ENCODE measurements around the gene SCAMP4. TPM values are rescaled to one million over a fixed set of nuclear protein-coding genes. Genes with fewer than 3 reads are reported as not detected.
A peak's percentile ranks its signal among the peaks of the same experiment; 100 is the strongest.

The SCAMP4 gene
- total RNA-seq, 1 experiment from 2014 or later, result 81.3 TPM

DNA sequence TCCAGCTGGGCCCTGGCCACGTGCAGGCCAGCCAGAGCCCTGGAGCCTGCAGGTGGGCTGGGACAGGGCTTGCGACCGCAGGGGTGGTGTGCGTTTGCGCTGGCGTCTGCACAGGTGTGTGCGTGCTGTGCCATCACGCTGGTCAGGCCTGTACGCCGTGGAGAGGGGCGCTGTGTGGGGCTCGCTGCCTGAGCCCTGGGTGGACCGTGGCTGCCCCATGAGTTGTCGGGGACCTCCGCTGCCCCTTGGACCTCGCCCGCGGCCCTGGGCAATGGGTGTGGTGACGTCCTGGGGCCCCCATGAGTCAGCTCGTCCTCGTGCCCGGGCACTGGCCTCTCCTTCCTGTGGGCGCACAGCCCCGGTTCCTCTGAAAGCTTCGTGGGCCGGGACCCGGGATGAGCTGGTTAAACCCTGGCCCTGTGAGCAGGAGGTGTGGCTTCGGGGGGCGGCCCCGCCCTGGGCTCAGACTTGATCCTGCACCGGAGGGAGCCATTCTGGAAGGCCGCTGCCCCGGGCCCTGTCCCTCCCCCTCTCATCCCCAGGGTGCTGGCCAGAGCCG, 42.5 kb downstream of the SCAMP4 start:
- TF ChIP-seq, protein P1, sequence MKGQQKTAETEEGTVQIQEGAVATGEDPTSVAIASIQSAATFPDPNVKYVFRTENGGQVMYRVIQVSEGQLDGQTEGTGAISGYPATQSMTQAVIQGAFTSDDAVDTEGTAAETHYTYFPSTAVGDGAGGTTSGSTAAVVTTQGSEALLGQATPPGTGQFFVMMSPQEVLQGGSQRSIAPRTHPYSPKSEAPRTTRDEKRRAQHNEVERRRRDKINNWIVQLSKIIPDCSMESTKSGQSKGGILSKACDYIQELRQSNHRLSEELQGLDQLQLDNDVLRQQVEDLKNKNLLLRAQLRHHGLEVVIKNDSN (CRISPR knock-in tag; IDR thresholded peaks at IDR 0.05), result no peak
- TF ChIP-seq NFATC4 (CRISPR knock-in tag; IDR thresholded peaks at IDR 0.05) (no peak), ZSCAN18 (CRISPR knock-in tag; IDR thresholded peaks at IDR 0.05) (no peak), TEAD1 (CRISPR knock-in tag; IDR thresholded peaks at IDR 0.05) (no peak), NFYB (CRISPR knock-in tag; conservative IDR thresholded peaks at IDR 0.05; ENCODE audit: low read depth) (no peak), RELA (CRISPR knock-in tag; IDR thresholded peaks at IDR 0.05; ENCODE audit: borderline replicate concordance) (no peak), ATF6 (CRISPR knock-in tag; IDR thresholded peaks at IDR 0.05) (no peak), ZNF121 (CRISPR knock-in tag; IDR thresholded peaks at IDR 0.05) (no peak), ZBTB21 (CRISPR knock-in tag; IDR thresholded peaks at IDR 0.05; ENCODE audit: borderline replicate concordance) (no peak), FOXP1 (CRISPR knock-in tag; IDR thresholded peaks at IDR 0.05; ENCODE audit: borderline replicate concordance) (no peak)
- TF ChIP-seq, protein P2, sequence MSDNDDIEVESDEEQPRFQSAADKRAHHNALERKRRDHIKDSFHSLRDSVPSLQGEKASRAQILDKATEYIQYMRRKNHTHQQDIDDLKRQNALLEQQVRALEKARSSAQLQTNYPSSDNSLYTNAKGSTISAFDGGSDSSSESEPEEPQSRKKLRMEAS (CRISPR knock-in tag; IDR thresholded peaks at IDR 0.05), result no peak
- ChIA-PET POLR2A (no interaction called here), CTCF (interaction anchor here (0.7 kb wide), 1 partner anchor 94 kb away, joined by 3 read pairs; no protein-coding TSS in a partner anchor)
- DNase-seq (ENCODE audit: low spot score) (peak; percentile 62), ATAC-seq (peak; percentile 50)
- H3K4me1 Mint-ChIP-seq, result peaks cover 15% of the 10 kb centered on the region
- no peaks in the 10 kb centered on the region for H3K9me3 Mint-ChIP-seq
- no peak overlapping the region for H3K4me3 Mint-ChIP-seq
- H3K27me3 Mint-ChIP-seq (ENCODE audit: low read depth), result no peaks in the 10 kb centered on the region
- peaks cover 3% of the 10 kb centered on the region; the same call in 1 of the 2 replicates for H3K36me3 Mint-ChIP-seq
- no peak overlapping the region for H3K27ac Mint-ChIP-seq

GRCh38 chr19:1949304-1950101, 44.3 kb downstream of the SCAMP4 start:
- POLR2A ChIA-PET, result no interaction called here
- Mint-ChIP-seq H3K4me1 (peaks cover 3% of the 10 kb centered on the region; the same call in 1 of the 2 replicates), H3K9me3 (no peaks in the 10 kb centered on the region), H3K27me3 (ENCODE audit: low read depth) (no peaks in the 10 kb centered on the region), H3K27ac (peak overlapping the region; percentile 11), H3K36me3 (peaks cover 3% of the 10 kb centered on the region; the same call in 1 of the 2 replicates), H3K4me3 (no peak overlapping the region)
- CTCF ChIA-PET, result interaction anchor here (0.8 kb wide), 1 partner anchor 19 kb away, joined by 3 read pairs; no protein-coding TSS in a partner anchor
- no peak for TF ChIP-seq NFATC4 (CRISPR knock-in tag; IDR thresholded peaks at IDR 0.05)
- no peak for TF ChIP-seq ZNF232 (CRISPR knock-in tag; IDR thresholded peaks at IDR 0.05)
- no peak for TF ChIP-seq GTF2I (CRISPR knock-in tag; conservative IDR thresholded peaks at IDR 0.05)
- no peak for TF ChIP-seq JUN (CRISPR knock-in tag; IDR thresholded peaks at IDR 0.05)
- no peak for TF ChIP-seq AFF4 (CRISPR knock-in tag; IDR thresholded peaks at IDR 0.05; ENCODE audit: borderline replicate concordance)
- no peak for TF ChIP-seq TCF7 (CRISPR knock-in tag; IDR thresholded peaks at IDR 0.05; ENCODE audit: low read depth)
- TF ChIP-seq, protein P3, sequence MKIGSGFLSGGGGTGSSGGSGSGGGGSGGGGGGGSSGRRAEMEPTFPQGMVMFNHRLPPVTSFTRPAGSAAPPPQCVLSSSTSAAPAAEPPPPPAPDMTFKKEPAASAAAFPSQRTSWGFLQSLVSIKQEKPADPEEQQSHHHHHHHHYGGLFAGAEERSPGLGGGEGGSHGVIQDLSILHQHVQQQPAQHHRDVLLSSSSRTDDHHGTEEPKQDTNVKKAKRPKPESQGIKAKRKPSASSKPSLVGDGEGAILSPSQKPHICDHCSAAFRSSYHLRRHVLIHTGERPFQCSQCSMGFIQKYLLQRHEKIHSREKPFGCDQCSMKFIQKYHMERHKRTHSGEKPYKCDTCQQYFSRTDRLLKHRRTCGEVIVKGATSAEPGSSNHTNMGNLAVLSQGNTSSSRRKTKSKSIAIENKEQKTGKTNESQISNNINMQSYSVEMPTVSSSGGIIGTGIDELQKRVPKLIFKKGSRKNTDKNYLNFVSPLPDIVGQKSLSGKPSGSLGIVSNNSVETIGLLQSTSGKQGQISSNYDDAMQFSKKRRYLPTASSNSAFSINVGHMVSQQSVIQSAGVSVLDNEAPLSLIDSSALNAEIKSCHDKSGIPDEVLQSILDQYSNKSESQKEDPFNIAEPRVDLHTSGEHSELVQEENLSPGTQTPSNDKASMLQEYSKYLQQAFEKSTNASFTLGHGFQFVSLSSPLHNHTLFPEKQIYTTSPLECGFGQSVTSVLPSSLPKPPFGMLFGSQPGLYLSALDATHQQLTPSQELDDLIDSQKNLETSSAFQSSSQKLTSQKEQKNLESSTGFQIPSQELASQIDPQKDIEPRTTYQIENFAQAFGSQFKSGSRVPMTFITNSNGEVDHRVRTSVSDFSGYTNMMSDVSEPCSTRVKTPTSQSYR (CRISPR knock-in tag; IDR thresholded peaks at IDR 0.05), result no peak
- no peak for TF ChIP-seq FOXK1 (CRISPR knock-in tag; IDR thresholded peaks at IDR 0.05)
- no peak for TF ChIP-seq ATF3 (CRISPR knock-in tag; conservative IDR thresholded peaks at IDR 0.05)
- DNase-seq (ENCODE audit: low spot score) (no peak), ATAC-seq (no peak)
